Endothelial cell of umbilical vein (primary cell): ENCODE results near the gene CCDC107. TPM values are rescaled to one million over a fixed set of nuclear protein-coding genes. Genes with fewer than 3 reads are reported as not detected.

ENCODE experiments used
- BruUV-seq: library from RNA; stranded (reverse); fragments of 400-500 nt; replicated peaks from 2 replicates; lab custom pipeline; 2021; lab: Mats Ljungman, UMichigan
- CTCF ChIA-PET: fragments of 300-600, 350-600 bp; sonication (Branson Sonifier 250); formaldehyde crosslinking; loops from one replicate; lab custom pipeline; 2021; ENCODE audit warnings: antibody characterized with exemption, inconsistent platforms; lab: Charles Lee
- POLR2A ChIA-PET: fragments of 300-600, 350-600 bp; sonication (Branson Sonifier 250); formaldehyde crosslinking; loops from one replicate; lab custom pipeline; 2021; ENCODE audit warnings: antibody characterized with exemption, inconsistent platforms; lab: Charles Lee
- DNase-seq: peaks from one replicate; pipeline ENCODE4 v3.0.0-alpha.2; 2011; ENCODE audit warnings: low read depth, low spot score
- FAIRE-seq: peaks from 2 replicates; lab custom pipeline; 2011; peaks lifted over from hg19 to GRCh38; lab: Jason Lieb, UNC
- H2AFZ ChIP-seq: 2 replicates; pipeline ENCODE4 v1.6.0; 2012; ENCODE audit warnings: low read depth, low read length, control low read depth, inconsistent platforms
- H3K27ac ChIP-seq: 2 replicates; pipeline ENCODE4 v1.5.1; 2011; ENCODE audit warnings: low read depth, mild to moderate bottlenecking, control low read depth, low read length, moderate library complexity; ENCODE audit not compliant: insufficient read depth
- H3K27me3 ChIP-seq, 2 experiments: 2 replicates each; pipeline versions ENCODE4 v1.6.0 to v1.6.1; 2011; ENCODE audit warnings: low read length in 2 of 2, mixed read lengths in 1 of 2; ENCODE audit not compliant: control insufficient read depth in 2 of 2, insufficient read depth in 2 of 2
- H3K36me3 ChIP-seq, 2 experiments: 2 replicates in 1 of 2; 3 replicates in 1 of 2; pipeline ENCODE4 v1.5.1; 2011; ENCODE audit warnings: low read length in 2 of 2, mild to moderate bottlenecking in 1 of 2, moderate library complexity in 1 of 2; ENCODE audit not compliant: control insufficient read depth in 2 of 2, insufficient read depth in 2 of 2; ENCODE audit errors: extremely low read depth in 1 of 2
- H3K4me1 ChIP-seq: 3 replicates; pipeline ENCODE4 v1.5.1; 2011; ENCODE audit warnings: mild to moderate bottlenecking, low read length; ENCODE audit not compliant: control insufficient read depth, insufficient read depth; ENCODE audit errors: extremely low read depth
- H3K4me2 ChIP-seq: 2 replicates; pipeline ENCODE4 v1.6.1; 2011; ENCODE audit warnings: low read length, control low read depth, mixed read lengths; ENCODE audit not compliant: insufficient read depth
- H3K4me3 ChIP-seq, 3 experiments: fragments of 200-600 bp in 1 of 3; sonication (generic), shearing (Covaris generic) in 1 of 3; replicated peaks in 1 of 3; 2 replicates each; pipeline ENCODE4 v1.5.1; 2011 to 2016; ENCODE audit warnings: control low read depth in 3 of 3, low read length in 3 of 3, mild to moderate bottlenecking in 2 of 3, inconsistent platforms in 1 of 3, low read depth in 1 of 3, moderate library complexity in 1 of 3; ENCODE audit not compliant: insufficient read depth in 1 of 3
- H3K79me2 ChIP-seq: 2 replicates; pipeline ENCODE4 v1.6.0; 2012; ENCODE audit warnings: low read length, inconsistent platforms; ENCODE audit not compliant: control insufficient read depth, insufficient read depth
- H3K9ac ChIP-seq: replicated peaks from 2 replicates; pipeline ENCODE3; 2011; ENCODE audit warnings: low read length, control low read depth; ENCODE audit not compliant: insufficient read depth; ENCODE audit errors: extremely low read depth
- H3K9me1 ChIP-seq: replicated peaks from 3 replicates; pipeline ENCODE4 v1.6.0; 2011; ENCODE audit warnings: mild to moderate bottlenecking, low read length; ENCODE audit not compliant: control insufficient read depth, insufficient read depth; ENCODE audit errors: extremely low read depth
- H3K9me3 ChIP-seq: replicated peaks from 2 replicates; pipeline ENCODE4 v1.5.1; 2012; ENCODE audit warnings: low read length, inconsistent platforms; ENCODE audit not compliant: control insufficient read depth, insufficient read depth
- H4K20me1 ChIP-seq: replicated peaks from 2 replicates; pipeline ENCODE3; 2011; ENCODE audit warnings: mild to moderate bottlenecking, low read length; ENCODE audit not compliant: control insufficient read depth, insufficient read depth; ENCODE audit errors: extremely low read depth
- EZH2 ChIP-seq: IDR thresholded peaks from 2 replicates; pipeline ENCODE4 v1.6.1; 2012; ENCODE audit warnings: borderline replicate concordance, low read depth, mild to moderate bottlenecking, moderate library complexity, low read length, inconsistent platforms; ENCODE audit not compliant: severe bottlenecking
- GATA2 ChIP-seq: IDR thresholded peaks from 2 replicates; pipeline ENCODE4 v1.7.0; 2011; ENCODE audit warnings: low read depth, mild to moderate bottlenecking, moderate library complexity, mixed read lengths, low read length; ENCODE audit not compliant: insufficient read length, insufficient read depth
- JUN ChIP-seq: IDR thresholded peaks from 2 replicates; pipeline ENCODE4 v1.6.1; 2011; ENCODE audit warnings: borderline replicate concordance, low read depth; ENCODE audit not compliant: insufficient read length, insufficient read depth
- MAX ChIP-seq: IDR thresholded peaks from 2 replicates; pipeline ENCODE4 v1.6.1; 2011; ENCODE audit not compliant: insufficient read depth, insufficient read length
- MYC ChIP-seq: IDR thresholded peaks from one replicate; pipeline ENCODE4 v1.6.1; 2011; ENCODE audit warnings: mild to moderate bottlenecking, low read depth, low read length
- POLR2A ChIP-seq: IDR thresholded peaks from 2 replicates; pipeline ENCODE4 v1.6.1; 2012; ENCODE audit warnings: low read depth, mild to moderate bottlenecking, control low read depth, low read length
- POLR2AphosphoS5 ChIP-seq: IDR thresholded peaks from 2 replicates; pipeline ENCODE4 v1.6.1; 2012; ENCODE audit warnings: low read depth, mild to moderate bottlenecking, control low read depth, low read length, moderate library complexity; ENCODE audit not compliant: insufficient read depth
- dilution Hi-C: fragments of 300-500 bp; cut with MboI; formaldehyde crosslinking; loops from one replicate; pipeline ENCODE4 v1.15.0; 2019; ENCODE audit warnings: low sequenced_read_pairs; ENCODE audit not compliant: extremely low pct_ligation_motif_present
- intact Hi-C: fragments of 100-400 bp; cut with micrococcal nuclease; formaldehyde crosslinking; loops from one replicate; pipeline ENCODE4 v1.10.0; 2022
- polyA plus RNA-seq, 4 experiments: library from polyadenylated mRNA; depleted of rRNA in 3 of 4; stranded (reverse) in 3 of 4; unstranded in 1 of 4; fragments of >200 nt; gene quantifications; 2 replicates each; pipeline versions ENCODE4 v1.2.1 to v1.2.3, GENCODE V29; 2011 to 2012; ENCODE audit warnings: missing spikeins in 1 of 4
- total RNA-seq: library from RNA; stranded (reverse); gene quantifications from 2 replicates; pipeline ENCODE4 v1.2.3, GENCODE V29; 2021
- TF ChIP-seq, protein P1 (sequence below), 2 donors: IDR thresholded peaks; 1 replicate in 1 of 2; 2 replicates in 1 of 2; pipeline ENCODE4 v1.5.1; 2011; ENCODE audit warnings: low read length in 2 of 2, mild to moderate bottlenecking in 2 of 2, moderate library complexity in 2 of 2, control low read depth in 1 of 2, inconsistent platforms in 1 of 2, low read depth in 1 of 2; ENCODE audit not compliant: insufficient read depth in 1 of 2; ENCODE audit errors: extremely low read depth in 1 of 2

The CCDC107 gene
- total and polyA plus RNA-seq, 2 donors (not counting 3 experiments of a cell fraction or from before 2014, with no cell fraction given): 13.2 to 16.0 TPM

GRCh38 chr9:35662437-35662836, 4.3 kb downstream of the CCDC107 start:
- H3K9me3 ChIP-seq: no peaks in the 10 kb centered on the region
- no peak overlapping the region for H2AFZ ChIP-seq
- no peak overlapping the region for H3K4me3 ChIP-seq
- BruUV-seq: no TSS peak
- H3K4me2 ChIP-seq: no peak overlapping the region
- intact Hi-C loops: no loop called here
- dilution Hi-C loops: no loop called here
- no peaks in the 10 kb centered on the region for H4K20me1 ChIP-seq
- ChIA-PET POLR2A (no interaction called here), CTCF (interaction anchor here (0.7 to 10.0 kb wide), 3 partner anchors 11 to 59 kb away, joined by 3 to 227 read pairs (median 4); partner anchors contain the start of genes CA9 and TPM2)
- no peak overlapping the region for H3K27ac ChIP-seq
- H3K27me3 ChIP-seq: no peaks in the 10 kb centered on the region
- H3K9me1 ChIP-seq: no peaks in the 10 kb centered on the region
- H3K9ac ChIP-seq: no peak overlapping the region
- H3K4me1 ChIP-seq: peaks cover 27% of the 10 kb centered on the region
- no peak for FAIRE-seq
- TF ChIP-seq POLR2A (no peak), MYC (no peak), JUN (no peak)
- peaks cover 0 to 8% of the 10 kb centered on the region in 2 experiments for H3K36me3 ChIP-seq
- H3K79me2 ChIP-seq: peaks cover 4% of the 10 kb centered on the region
- DNase-seq: no peak

DNA sequence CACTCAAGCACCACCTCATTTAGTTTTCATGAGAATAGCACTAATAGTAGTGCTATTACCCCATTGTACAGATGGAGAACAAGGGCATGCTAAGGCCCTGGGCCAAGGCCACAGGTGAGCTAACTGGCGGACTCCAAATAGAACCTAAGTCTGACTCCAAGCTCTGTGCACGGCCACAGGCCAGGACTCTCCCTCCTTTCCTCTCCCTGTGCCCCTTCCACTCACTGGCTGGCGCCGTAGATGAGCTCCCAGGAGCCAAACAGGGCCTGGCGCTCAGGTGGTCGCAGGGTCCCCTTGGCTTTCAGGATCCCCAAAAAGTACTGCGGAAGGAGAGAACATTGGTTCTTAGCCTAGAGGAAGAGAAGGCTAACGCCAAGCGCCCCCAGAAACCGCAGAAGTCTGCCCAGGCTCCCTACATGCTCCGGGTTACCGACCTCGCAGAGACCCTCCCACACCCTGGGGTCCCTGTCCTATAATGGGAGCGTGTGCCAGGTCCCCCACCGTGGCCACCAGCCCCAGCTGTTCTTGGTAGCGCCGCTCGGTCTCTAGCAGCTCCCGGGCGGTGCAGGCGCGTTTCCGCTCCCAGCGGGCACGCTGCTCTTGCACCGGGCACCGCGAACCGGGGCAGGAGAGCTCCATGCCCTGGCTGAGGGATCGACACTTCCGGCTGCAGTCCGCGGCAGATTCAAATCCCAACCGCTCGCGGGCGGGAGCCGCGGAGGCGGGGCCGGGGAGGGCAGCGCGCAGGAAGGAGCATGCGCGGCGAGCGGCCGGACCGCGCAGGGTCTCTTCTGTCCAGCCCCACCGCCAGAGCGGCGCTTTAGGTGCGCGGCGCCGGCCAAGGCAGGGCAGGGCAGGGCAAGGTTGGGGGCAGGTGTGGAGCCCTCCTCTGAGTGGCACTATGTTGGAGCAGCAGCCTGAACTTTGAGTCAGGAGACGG, 6.7 kb downstream of the CCDC107 start, which contains the start of gene ARHGEF39:
ARHGEF39 (minus strand) TSS at position 665 of the 940 bp plus-strand sequence; CDS start at position 639, 26 bp downstream.
- H3K4me1 ChIP-seq: peaks cover 18% of the 10 kb centered on the region
- CTCF ChIA-PET: interaction anchor here (1.1 to 10.0 kb wide), 6 partner anchors 10 to 66 kb away, joined by 3 to 227 read pairs (median 6); partner anchors contain the start of gene TPM2
- no peaks in the 10 kb centered on the region for H3K79me2 ChIP-seq
- peaks cover 0 to 8% of the 10 kb centered on the region in 2 experiments for H3K36me3 ChIP-seq
- intact Hi-C loops: no loop called here
- TF ChIP-seq MAX: peak; percentile 42
- no peak for TF ChIP-seq GATA2
- TF ChIP-seq EZH2: no peak
- TF ChIP-seq POLR2AphosphoS5: peak; percentile 79
- peak; percentile 24 for TF ChIP-seq POLR2A
- TF ChIP-seq JUN: no peak
- TF ChIP-seq, protein P1, sequence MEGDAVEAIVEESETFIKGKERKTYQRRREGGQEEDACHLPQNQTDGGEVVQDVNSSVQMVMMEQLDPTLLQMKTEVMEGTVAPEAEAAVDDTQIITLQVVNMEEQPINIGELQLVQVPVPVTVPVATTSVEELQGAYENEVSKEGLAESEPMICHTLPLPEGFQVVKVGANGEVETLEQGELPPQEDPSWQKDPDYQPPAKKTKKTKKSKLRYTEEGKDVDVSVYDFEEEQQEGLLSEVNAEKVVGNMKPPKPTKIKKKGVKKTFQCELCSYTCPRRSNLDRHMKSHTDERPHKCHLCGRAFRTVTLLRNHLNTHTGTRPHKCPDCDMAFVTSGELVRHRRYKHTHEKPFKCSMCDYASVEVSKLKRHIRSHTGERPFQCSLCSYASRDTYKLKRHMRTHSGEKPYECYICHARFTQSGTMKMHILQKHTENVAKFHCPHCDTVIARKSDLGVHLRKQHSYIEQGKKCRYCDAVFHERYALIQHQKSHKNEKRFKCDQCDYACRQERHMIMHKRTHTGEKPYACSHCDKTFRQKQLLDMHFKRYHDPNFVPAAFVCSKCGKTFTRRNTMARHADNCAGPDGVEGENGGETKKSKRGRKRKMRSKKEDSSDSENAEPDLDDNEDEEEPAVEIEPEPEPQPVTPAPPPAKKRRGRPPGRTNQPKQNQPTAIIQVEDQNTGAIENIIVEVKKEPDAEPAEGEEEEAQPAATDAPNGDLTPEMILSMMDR (IDR thresholded peaks at IDR 0.05; ENCODE audit: extremely low read depth in 1 of 2, insufficient read depth in 1 of 2, low read depth in 1 of 2, low read length in 2 of 2): peak; percentile 21 to 40
- H4K20me1 ChIP-seq: no peaks in the 10 kb centered on the region
- no peak within 1 kb of the TSS for H3K27ac ChIP-seq
- no peaks in the 10 kb centered on the region for H3K9me1 ChIP-seq
- peak within 1 kb of the TSS; percentile 24 for H3K9ac ChIP-seq
- FAIRE-seq (peak; percentile 94), DNase-seq (peak; percentile 81)
- peak within 1 kb of the TSS; percentile 84 for H3K4me2 ChIP-seq
- BruUV-seq: TSS peak; percentile 25
- POLR2A ChIA-PET: interaction anchor here (1.1 to 1.5 kb wide), 2 partner anchors 25 to 26 kb away, joined by 3 to 5 read pairs; partner anchors contain the start of gene TPM2
- dilution Hi-C loops: no loop called here
- no peaks in the 10 kb centered on the region for H3K9me3 ChIP-seq
- H2AFZ ChIP-seq: peak within 1 kb of the TSS; percentile 86
- peak within 1 kb of the TSS; percentile 31 to 67 (median 43) for H3K4me3 ChIP-seq
- no peaks in the 10 kb centered on the region for H3K27me3 ChIP-seq
